ENCODE data around the gene ZNFX1. TPM values are rescaled to one million over a fixed set of nuclear protein-coding genes. Genes with fewer than 3 reads are reported as not detected.
A peak's percentile ranks its signal among the peaks of the same experiment; 100 is the strongest.

ZNFX1 gene
- total RNA-seq, 1 donor: 61.5 TPM

- DNase-seq (ENCODE audit: insufficient read length, low spot score, missing footprints): no peak
- H2AFZ ChIP-seq (ENCODE audit: low read length): peak overlapping the region; percentile 44
- peak overlapping the region; percentile 90 for H3K27ac ChIP-seq (ENCODE audit: low read depth, low read length)
- H3K4me1 ChIP-seq (ENCODE audit: insufficient read depth, low read length): peaks cover 27% of the 10 kb centered on the region
- peaks cover 64% of the 10 kb centered on the region for H3K36me3 ChIP-seq (ENCODE audit: insufficient read depth, low read length)
- H4K20me1 ChIP-seq (ENCODE audit: insufficient read depth, low read length): peaks cover 53% of the 10 kb centered on the region
- H3K4me3 ChIP-seq (ENCODE audit: insufficient read depth, low read length): peak overlapping the region; percentile 92
- no peaks in the 10 kb centered on the region for H3K27me3 ChIP-seq (ENCODE audit: insufficient read depth, low read length)
- no peak for TF ChIP-seq CTCF (IDR thresholded peaks at IDR 0.05; ENCODE audit: extremely low read depth, low read depth, low read length)
- H3K79me2 ChIP-seq (ENCODE audit: insufficient read depth, low read length): peaks cover 86% of the 10 kb centered on the region
- H3K9me3 ChIP-seq (ENCODE audit: low read depth, low read length): peaks cover 6% of the 10 kb centered on the region
- H3K4me2 ChIP-seq (ENCODE audit: insufficient read depth, low read length): peak overlapping the region; percentile 92
These were observed 684 bp downstream of the ZNFX1 start for GRCh38 chr20:49276961-49277785.

- H3K9me3 ChIP-seq (ENCODE audit: low read depth, low read length): peaks cover 6% of the 10 kb centered on the region
- peak; percentile 95 for DNase-seq (ENCODE audit: insufficient read length, low spot score, missing footprints)
- no peak overlapping the region for H2AFZ ChIP-seq (ENCODE audit: low read length)
- H4K20me1 ChIP-seq (ENCODE audit: insufficient read depth, low read length): peaks cover 47% of the 10 kb centered on the region
- peak overlapping the region; percentile 92 for H3K4me2 ChIP-seq (ENCODE audit: insufficient read depth, low read length)
- no peak for TF ChIP-seq CTCF (IDR thresholded peaks at IDR 0.05; ENCODE audit: extremely low read depth, low read depth, low read length)
- H3K36me3 ChIP-seq (ENCODE audit: insufficient read depth, low read length): peaks cover 63% of the 10 kb centered on the region
- H3K27ac ChIP-seq (ENCODE audit: low read depth, low read length): peak overlapping the region; percentile 90
- H3K4me3 ChIP-seq (ENCODE audit: insufficient read depth, low read length): peak overlapping the region; percentile 92
- peaks cover 85% of the 10 kb centered on the region for H3K79me2 ChIP-seq (ENCODE audit: insufficient read depth, low read length)
- H3K27me3 ChIP-seq (ENCODE audit: insufficient read depth, low read length): no peaks in the 10 kb centered on the region
- H3K4me1 ChIP-seq (ENCODE audit: insufficient read depth, low read length): peaks cover 21% of the 10 kb centered on the region
These were observed 1.5 kb downstream of the ZNFX1 start for GRCh38 chr20:49276161-49276960.

GRCh38 chr20:49275636-49276035 lies 2.2 kb downstream of the ZNFX1 start:
- Histone ChIP-seq H3K4me3 (ENCODE audit: insufficient read depth, low read length) (no peak overlapping the region), H3K27ac (ENCODE audit: low read depth, low read length) (peak overlapping the region; percentile 90), H3K79me2 (ENCODE audit: insufficient read depth, low read length) (peaks cover 85% of the 10 kb centered on the region), H4K20me1 (ENCODE audit: insufficient read depth, low read length) (peaks cover 47% of the 10 kb centered on the region), H3K9me3 (ENCODE audit: low read depth, low read length) (no peaks in the 10 kb centered on the region), H3K27me3 (ENCODE audit: insufficient read depth, low read length) (no peaks in the 10 kb centered on the region), H3K36me3 (ENCODE audit: insufficient read depth, low read length) (peaks cover 63% of the 10 kb centered on the region), H2AFZ (ENCODE audit: low read length) (no peak overlapping the region), H3K4me1 (ENCODE audit: insufficient read depth, low read length) (peaks cover 21% of the 10 kb centered on the region), H3K4me2 (ENCODE audit: insufficient read depth, low read length) (peak overlapping the region; percentile 92)
- no peak for DNase-seq (ENCODE audit: insufficient read length, low spot score, missing footprints)
- TF ChIP-seq CTCF (IDR thresholded peaks at IDR 0.05; ENCODE audit: extremely low read depth, low read depth, low read length): no peak

GRCh38 chr20:49275216-49275615 lies 2.6 kb downstream of the ZNFX1 start:
- peaks cover 21% of the 10 kb centered on the region for H3K4me1 ChIP-seq (ENCODE audit: insufficient read depth, low read length)
- H3K27me3 ChIP-seq (ENCODE audit: insufficient read depth, low read length): no peaks in the 10 kb centered on the region
- DNase-seq (ENCODE audit: insufficient read length, low spot score, missing footprints): no peak
- no peaks in the 10 kb centered on the region for H3K9me3 ChIP-seq (ENCODE audit: low read depth, low read length)
- H3K79me2 ChIP-seq (ENCODE audit: insufficient read depth, low read length): peaks cover 85% of the 10 kb centered on the region
- H3K27ac ChIP-seq (ENCODE audit: low read depth, low read length): peak overlapping the region; percentile 90
- TF ChIP-seq CTCF (IDR thresholded peaks at IDR 0.05; ENCODE audit: extremely low read depth, low read depth, low read length): no peak
- H2AFZ ChIP-seq (ENCODE audit: low read length): no peak overlapping the region
- no peak overlapping the region for H3K4me3 ChIP-seq (ENCODE audit: insufficient read depth, low read length)
- no peak overlapping the region for H3K4me2 ChIP-seq (ENCODE audit: insufficient read depth, low read length)
- H3K36me3 ChIP-seq (ENCODE audit: insufficient read depth, low read length): peaks cover 63% of the 10 kb centered on the region
- H4K20me1 ChIP-seq (ENCODE audit: insufficient read depth, low read length): peaks cover 47% of the 10 kb centered on the region
